Measurements from ENCODE around the gene TAS2R38. TPM values are rescaled to one million over a fixed set of nuclear protein-coding genes. Genes with fewer than 3 reads are reported as not detected.

Gene TAS2R38
- total and polyA plus RNA-seq, 2 experiments from 2014 or later = 0.24 TPM; not detected in 1

DNA sequence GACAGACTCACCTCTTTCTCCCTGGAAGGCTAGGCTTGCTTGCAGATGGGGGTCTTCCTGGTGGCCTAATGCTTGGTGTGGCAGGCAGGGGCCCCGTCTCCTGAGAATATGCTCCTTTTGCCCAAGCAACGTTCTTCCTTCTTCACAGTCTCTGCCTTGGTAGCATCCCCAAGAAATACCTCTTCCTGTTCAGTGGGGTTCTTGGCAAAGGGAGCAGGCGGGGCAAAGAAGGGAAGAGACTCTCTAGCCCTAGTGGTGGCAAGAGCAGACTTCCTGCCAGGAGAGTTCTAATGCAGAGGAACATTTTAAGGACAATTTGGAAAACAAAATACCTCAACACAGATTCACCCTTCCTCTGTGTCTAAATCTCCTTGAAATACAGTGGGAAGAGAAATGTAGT, 26.8 kb downstream of the TAS2R38 start, which contains the start of gene CLEC5A:
CLEC5A (minus strand) TSS at position 179 of the 400 bp plus-strand sequence. CDS start 682 bp downstream, outside the sequence.
- Histone ChIP-seq H3F3A (replicated peaks; ENCODE audit: low read depth) (no peaks in the 10 kb centered on the region), H2AFZ (no peak within 1 kb of the TSS), H3K4me2 (no peak within 1 kb of the TSS), H3K27ac (ENCODE audit: low read depth) (no peak within 1 kb of the TSS), H3K4me3 (no peak within 1 kb of the TSS), H3K4me1 (ENCODE audit: insufficient read depth) (no peaks in the 10 kb centered on the region), H3K36me3 (ENCODE audit: insufficient read depth) (no peaks in the 10 kb centered on the region), H4K20me1 (replicated peaks; ENCODE audit: insufficient read depth) (no peaks in the 10 kb centered on the region), H3K27me3 (ENCODE audit: insufficient read depth) (no peaks in the 10 kb centered on the region), H3K79me2 (replicated peaks; ENCODE audit: insufficient read depth) (no peaks in the 10 kb centered on the region), H3K9me2 (ENCODE audit: insufficient read depth) (peaks cover 10% of the 10 kb centered on the region)
- no peak for ATAC-seq
- no peaks in the 10 kb centered on the region for H3K36me3 Mint-ChIP-seq (ENCODE audit: low read depth)
- no peaks in the 10 kb centered on the region for H3K27me3 Mint-ChIP-seq (ENCODE audit: insufficient read depth, low read depth, poor library complexity)
- TF ChIP-seq, protein P1, sequence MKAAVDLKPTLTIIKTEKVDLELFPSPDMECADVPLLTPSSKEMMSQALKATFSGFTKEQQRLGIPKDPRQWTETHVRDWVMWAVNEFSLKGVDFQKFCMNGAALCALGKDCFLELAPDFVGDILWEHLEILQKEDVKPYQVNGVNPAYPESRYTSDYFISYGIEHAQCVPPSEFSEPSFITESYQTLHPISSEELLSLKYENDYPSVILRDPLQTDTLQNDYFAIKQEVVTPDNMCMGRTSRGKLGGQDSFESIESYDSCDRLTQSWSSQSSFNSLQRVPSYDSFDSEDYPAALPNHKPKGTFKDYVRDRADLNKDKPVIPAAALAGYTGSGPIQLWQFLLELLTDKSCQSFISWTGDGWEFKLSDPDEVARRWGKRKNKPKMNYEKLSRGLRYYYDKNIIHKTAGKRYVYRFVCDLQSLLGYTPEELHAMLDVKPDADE (IDR thresholded peaks at IDR 0.05) = no peak
- TF ChIP-seq, protein P2, sequence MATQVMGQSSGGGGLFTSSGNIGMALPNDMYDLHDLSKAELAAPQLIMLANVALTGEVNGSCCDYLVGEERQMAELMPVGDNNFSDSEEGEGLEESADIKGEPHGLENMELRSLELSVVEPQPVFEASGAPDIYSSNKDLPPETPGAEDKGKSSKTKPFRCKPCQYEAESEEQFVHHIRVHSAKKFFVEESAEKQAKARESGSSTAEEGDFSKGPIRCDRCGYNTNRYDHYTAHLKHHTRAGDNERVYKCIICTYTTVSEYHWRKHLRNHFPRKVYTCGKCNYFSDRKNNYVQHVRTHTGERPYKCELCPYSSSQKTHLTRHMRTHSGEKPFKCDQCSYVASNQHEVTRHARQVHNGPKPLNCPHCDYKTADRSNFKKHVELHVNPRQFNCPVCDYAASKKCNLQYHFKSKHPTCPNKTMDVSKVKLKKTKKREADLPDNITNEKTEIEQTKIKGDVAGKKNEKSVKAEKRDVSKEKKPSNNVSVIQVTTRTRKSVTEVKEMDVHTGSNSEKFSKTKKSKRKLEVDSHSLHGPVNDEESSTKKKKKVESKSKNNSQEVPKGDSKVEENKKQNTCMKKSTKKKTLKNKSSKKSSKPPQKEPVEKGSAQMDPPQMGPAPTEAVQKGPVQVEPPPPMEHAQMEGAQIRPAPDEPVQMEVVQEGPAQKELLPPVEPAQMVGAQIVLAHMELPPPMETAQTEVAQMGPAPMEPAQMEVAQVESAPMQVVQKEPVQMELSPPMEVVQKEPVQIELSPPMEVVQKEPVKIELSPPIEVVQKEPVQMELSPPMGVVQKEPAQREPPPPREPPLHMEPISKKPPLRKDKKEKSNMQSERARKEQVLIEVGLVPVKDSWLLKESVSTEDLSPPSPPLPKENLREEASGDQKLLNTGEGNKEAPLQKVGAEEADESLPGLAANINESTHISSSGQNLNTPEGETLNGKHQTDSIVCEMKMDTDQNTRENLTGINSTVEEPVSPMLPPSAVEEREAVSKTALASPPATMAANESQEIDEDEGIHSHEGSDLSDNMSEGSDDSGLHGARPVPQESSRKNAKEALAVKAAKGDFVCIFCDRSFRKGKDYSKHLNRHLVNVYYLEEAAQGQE (IDR thresholded peaks at IDR 0.05; ENCODE audit: unreplicated experiment) = no peak
- TF ChIP-seq, protein P3, sequence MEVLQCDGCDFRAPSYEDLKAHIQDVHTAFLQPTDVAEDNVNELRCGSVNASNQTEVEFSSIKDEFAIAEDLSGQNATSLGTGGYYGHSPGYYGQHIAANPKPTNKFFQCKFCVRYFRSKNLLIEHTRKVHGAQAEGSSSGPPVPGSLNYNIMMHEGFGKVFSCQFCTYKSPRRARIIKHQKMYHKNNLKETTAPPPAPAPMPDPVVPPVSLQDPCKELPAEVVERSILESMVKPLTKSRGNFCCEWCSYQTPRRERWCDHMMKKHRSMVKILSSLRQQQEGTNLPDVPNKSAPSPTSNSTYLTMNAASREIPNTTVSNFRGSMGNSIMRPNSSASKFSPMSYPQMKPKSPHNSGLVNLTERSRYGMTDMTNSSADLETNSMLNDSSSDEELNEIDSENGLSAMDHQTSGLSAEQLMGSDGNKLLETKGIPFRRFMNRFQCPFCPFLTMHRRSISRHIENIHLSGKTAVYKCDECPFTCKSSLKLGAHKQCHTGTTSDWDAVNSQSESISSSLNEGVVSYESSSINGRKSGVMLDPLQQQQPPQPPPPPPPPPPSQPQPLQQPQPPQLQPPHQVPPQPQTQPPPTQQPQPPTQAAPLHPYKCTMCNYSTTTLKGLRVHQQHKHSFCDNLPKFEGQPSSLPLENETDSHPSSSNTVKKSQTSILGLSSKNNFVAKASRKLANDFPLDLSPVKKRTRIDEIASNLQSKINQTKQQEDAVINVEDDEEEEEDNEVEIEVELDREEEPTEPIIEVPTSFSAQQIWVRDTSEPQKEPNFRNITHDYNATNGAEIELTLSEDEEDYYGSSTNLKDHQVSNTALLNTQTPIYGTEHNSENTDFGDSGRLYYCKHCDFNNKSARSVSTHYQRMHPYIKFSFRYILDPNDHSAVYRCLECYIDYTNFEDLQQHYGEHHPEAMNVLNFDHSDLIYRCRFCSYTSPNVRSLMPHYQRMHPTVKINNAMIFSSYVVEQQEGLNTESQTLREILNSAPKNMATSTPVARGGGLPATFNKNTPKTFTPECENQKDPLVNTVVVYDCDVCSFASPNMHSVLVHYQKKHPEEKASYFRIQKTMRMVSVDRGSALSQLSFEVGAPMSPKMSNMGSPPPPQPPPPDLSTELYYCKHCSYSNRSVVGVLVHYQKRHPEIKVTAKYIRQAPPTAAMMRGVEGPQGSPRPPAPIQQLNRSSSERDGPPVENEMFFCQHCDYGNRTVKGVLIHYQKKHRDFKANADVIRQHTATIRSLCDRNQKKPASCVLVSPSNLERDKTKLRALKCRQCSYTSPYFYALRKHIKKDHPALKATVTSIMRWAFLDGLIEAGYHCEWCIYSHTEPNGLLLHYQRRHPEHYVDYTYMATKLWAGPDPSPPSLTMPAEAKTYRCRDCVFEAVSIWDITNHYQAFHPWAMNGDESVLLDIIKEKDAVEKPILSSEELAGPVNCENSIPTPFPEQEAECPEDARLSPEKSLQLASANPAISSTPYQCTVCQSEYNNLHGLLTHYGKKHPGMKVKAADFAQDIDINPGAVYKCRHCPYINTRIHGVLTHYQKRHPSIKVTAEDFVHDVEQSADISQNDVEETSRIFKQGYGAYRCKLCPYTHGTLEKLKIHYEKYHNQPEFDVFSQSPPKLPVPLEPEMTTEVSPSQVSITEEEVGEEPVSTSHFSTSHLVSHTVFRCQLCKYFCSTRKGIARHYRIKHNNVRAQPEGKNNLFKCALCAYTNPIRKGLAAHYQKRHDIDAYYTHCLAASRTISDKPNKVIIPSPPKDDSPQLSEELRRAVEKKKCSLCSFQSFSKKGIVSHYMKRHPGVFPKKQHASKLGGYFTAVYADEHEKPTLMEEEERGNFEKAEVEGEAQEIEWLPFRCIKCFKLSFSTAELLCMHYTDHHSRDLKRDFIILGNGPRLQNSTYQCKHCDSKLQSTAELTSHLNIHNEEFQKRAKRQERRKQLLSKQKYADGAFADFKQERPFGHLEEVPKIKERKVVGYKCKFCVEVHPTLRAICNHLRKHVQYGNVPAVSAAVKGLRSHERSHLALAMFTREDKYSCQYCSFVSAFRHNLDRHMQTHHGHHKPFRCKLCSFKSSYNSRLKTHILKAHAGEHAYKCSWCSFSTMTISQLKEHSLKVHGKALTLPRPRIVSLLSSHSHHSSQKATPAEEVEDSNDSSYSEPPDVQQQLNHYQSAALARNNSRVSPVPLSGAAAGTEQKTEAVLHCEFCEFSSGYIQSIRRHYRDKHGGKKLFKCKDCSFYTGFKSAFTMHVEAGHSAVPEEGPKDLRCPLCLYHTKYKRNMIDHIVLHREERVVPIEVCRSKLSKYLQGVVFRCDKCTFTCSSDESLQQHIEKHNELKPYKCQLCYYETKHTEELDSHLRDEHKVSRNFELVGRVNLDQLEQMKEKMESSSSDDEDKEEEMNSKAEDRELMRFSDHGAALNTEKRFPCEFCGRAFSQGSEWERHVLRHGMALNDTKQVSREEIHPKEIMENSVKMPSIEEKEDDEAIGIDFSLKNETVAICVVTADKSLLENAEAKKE (CRISPR knock-in tag; IDR thresholded peaks at IDR 0.05) = no peak
- TF ChIP-seq STAT1 (IDR thresholded peaks at IDR 0.05; ENCODE audit: unreplicated experiment) (no peak), ZNF331 (CRISPR knock-in tag; IDR thresholded peaks at IDR 0.05; ENCODE audit: low read depth) (no peak), JUNB (IDR thresholded peaks at IDR 0.05; ENCODE audit: unreplicated experiment) (no peak), POLR2AphosphoS5 (IDR thresholded peaks at IDR 0.05; ENCODE audit: low read depth) (no peak), EZH2phosphoT487 (IDR thresholded peaks at IDR 0.05; ENCODE audit: unreplicated experiment) (no peak)
- TF ChIP-seq, protein P4, sequence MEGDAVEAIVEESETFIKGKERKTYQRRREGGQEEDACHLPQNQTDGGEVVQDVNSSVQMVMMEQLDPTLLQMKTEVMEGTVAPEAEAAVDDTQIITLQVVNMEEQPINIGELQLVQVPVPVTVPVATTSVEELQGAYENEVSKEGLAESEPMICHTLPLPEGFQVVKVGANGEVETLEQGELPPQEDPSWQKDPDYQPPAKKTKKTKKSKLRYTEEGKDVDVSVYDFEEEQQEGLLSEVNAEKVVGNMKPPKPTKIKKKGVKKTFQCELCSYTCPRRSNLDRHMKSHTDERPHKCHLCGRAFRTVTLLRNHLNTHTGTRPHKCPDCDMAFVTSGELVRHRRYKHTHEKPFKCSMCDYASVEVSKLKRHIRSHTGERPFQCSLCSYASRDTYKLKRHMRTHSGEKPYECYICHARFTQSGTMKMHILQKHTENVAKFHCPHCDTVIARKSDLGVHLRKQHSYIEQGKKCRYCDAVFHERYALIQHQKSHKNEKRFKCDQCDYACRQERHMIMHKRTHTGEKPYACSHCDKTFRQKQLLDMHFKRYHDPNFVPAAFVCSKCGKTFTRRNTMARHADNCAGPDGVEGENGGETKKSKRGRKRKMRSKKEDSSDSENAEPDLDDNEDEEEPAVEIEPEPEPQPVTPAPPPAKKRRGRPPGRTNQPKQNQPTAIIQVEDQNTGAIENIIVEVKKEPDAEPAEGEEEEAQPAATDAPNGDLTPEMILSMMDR (conservative IDR thresholded peaks at IDR 0.05; ENCODE audit: low read depth in 2 of 2) = no peak
- H3K27ac Mint-ChIP-seq = no peak within 1 kb of the TSS
- no peaks in the 10 kb centered on the region for H3K4me1 Mint-ChIP-seq
- no peaks in the 10 kb centered on the region for H3K9me3 Mint-ChIP-seq
- DNase-seq (ENCODE audit: low spot score) = no peak
- H3K4me3 Mint-ChIP-seq = no peak within 1 kb of the TSS
